Activated naive CD4-positive, alpha-beta T cell treated with anti-CD3 and anti-CD28 coated beads, Interleukin-2, amount 50 U/mL, for 16 hours (primary cell): ENCODE data around the gene CNIH4.
A peak's percentile ranks its signal among the peaks of the same experiment; 100 is the strongest.
"Not testable (repeated sequence)": the region's sequence is repeated elsewhere in the genome, so short reads cannot be mapped to it uniquely, and the experiment has no call there.

Experiments
- DNase-seq: peaks from one replicate; pipeline ENCODE4 v3.0.0-alpha.2; 2020

Gene CNIH4

GRCh38 chr1:224349716-224350115, 7.0 kb upstream of the CNIH4 start:
- not testable (repeated sequence) for DNase-seq

- not testable (repeated sequence) for DNase-seq
Observed at GRCh38 chr1:224352436-224353085, 4.1 kb upstream of the CNIH4 start.

- DNase-seq: no peak
Observed at GRCh38 chr1:224353975-224354925, 2.4 kb upstream of the CNIH4 start.

- no peak for DNase-seq
Observed at GRCh38 chr1:224357626-224358124, 996 bp downstream of the CNIH4 start.

- DNase-seq: no peak
Observed at GRCh38 chr1:224358237-224358636, 1.6 kb downstream of the CNIH4 start.

- DNase-seq: no peak
Observed at GRCh38 chr1:224359207-224359606, 2.5 kb downstream of the CNIH4 start.

GRCh38 chr1:224368409-224368808, 11.7 kb downstream of the CNIH4 start:
- DNase-seq: no peak

- peak; percentile 19 for DNase-seq
Observed at GRCh38 chr1:224373008-224373590, 16.4 kb downstream of the CNIH4 start.

- DNase-seq: no peak
Observed at GRCh38 chr1:224375059-224375458, 18.4 kb downstream of the CNIH4 start.

- no peak for DNase-seq
Observed at GRCh38 chr1:224377676-224378006, 21.0 kb downstream of the CNIH4 start.

- DNase-seq: no peak
Observed at GRCh38 chr1:224378855-224379631, 22.4 kb downstream of the CNIH4 start.

- DNase-seq: no peak
Observed at GRCh38 chr1:224380003-224380402, 23.3 kb downstream of the CNIH4 start.

- DNase-seq: no peak
Observed at GRCh38 chr1:224381880-224382548, 25.3 kb downstream of the CNIH4 start.

GRCh38 chr1:224383218-224383617, 26.5 kb downstream of the CNIH4 start:
- no peak for DNase-seq

GRCh38 chr1:224387302-224387912, 30.7 kb downstream of the CNIH4 start:
- DNase-seq: no peak

- no peak for DNase-seq
Observed at GRCh38 chr1:224387943-224388342, 31.3 kb downstream of the CNIH4 start.

GRCh38 chr1:224390517-224390916, 33.8 kb downstream of the CNIH4 start:
- DNase-seq: no peak

- no peak for DNase-seq
Observed at GRCh38 chr1:224392411-224393249, 36.0 kb downstream of the CNIH4 start.

- no peak for DNase-seq
Observed at GRCh38 chr1:224393294-224393693, 36.6 kb downstream of the CNIH4 start.

GRCh38 chr1:224399887-224400286, 43.2 kb downstream of the CNIH4 start:
- no peak for DNase-seq
